Ovary (tissue), 3 donors: ENCODE measurements around the gene TAS2R39.

Experiments used
- CTCF ChIP-seq, 3 donors: fragments of 450-650 bp in 2 of 3; fragments of 200-600 bp in 1 of 3; IDR thresholded peaks; one replicate each; pipeline versions ENCODE4 v1.5.1 to v1.8.0; 2016 to 2022; ENCODE audit warnings: antibody characterized with exemption in 3 of 3, mild to moderate bottlenecking in 1 of 3
- EP300 ChIP-seq: sonication (generic); formaldehyde crosslinking; IDR thresholded peaks from one replicate; pipeline ENCODE4 v1.6.1; 2017; ENCODE audit warnings: antibody characterized with exemption
- POLR2A ChIP-seq: fragments of 450-650 bp; IDR thresholded peaks from one replicate; pipeline ENCODE4 v1.6.1; 2017; ENCODE audit warnings: antibody characterized with exemption, mild to moderate bottlenecking, moderate library complexity
- donor health status: DM: no; HTN: no; CAD: no.

GRCh38 chr7:143216151-143216550, 32.9 kb downstream of the TAS2R39 start:
- TF ChIP-seq CTCF (IDR thresholded peaks at IDR 0.05): no peak
- no peak for TF ChIP-seq POLR2A
- no peak for TF ChIP-seq EP300
